Activated B cell treated with CpG ODN at 0.5 μM for 24 hours (primary cell): ENCODE measurements around the gene RXRG. TPM values are rescaled to one million over a fixed set of nuclear protein-coding genes. Genes with fewer than 3 reads are reported as not detected.
A peak's percentile ranks its signal among the peaks of the same experiment; 100 is the strongest.

Experiments used
- ATAC-seq: fragments of 200-7000 bp; cut with Tn5 transposase; one replicate; pipeline ENCODE4 v1.10.0; 2021; ENCODE audit warnings: low read depth, mild to moderate bottlenecking, moderate library complexity
- CTCF ChIA-PET: fragments of 350-600 bp; sonication (Branson Sonifier 250); formaldehyde crosslinking; loops from one replicate; lab custom pipeline; 2021; ENCODE audit warnings: antibody characterized with exemption; lab: Charles Lee
- POLR2A ChIA-PET: fragments of 350-600 bp; sonication (Branson Sonifier 250); formaldehyde crosslinking; loops from one replicate; lab custom pipeline; 2021; ENCODE audit warnings: antibody characterized with exemption; lab: Charles Lee
- DNase-seq: peaks from one replicate; pipeline ENCODE4 v3.0.0; 2022
- H3K27ac Mint-ChIP-seq: one replicate; pipeline ENCODE4 v1.8.0; 2020; ENCODE audit warnings: mixed read lengths
- H3K27me3 Mint-ChIP-seq: one replicate; pipeline ENCODE4 v1.8.0; 2021; ENCODE audit warnings: mixed read lengths
- H3K36me3 Mint-ChIP-seq: one replicate; pipeline ENCODE4 v1.8.0; 2021; ENCODE audit warnings: low read depth, mixed read lengths
- H3K4me1 Mint-ChIP-seq: one replicate; pipeline ENCODE4 v1.8.0; 2021; ENCODE audit warnings: mixed read lengths
- H3K4me3 Mint-ChIP-seq: one replicate; pipeline ENCODE4 v1.8.0; 2020; ENCODE audit warnings: mild to moderate bottlenecking, mixed read lengths
- H3K9me3 Mint-ChIP-seq: one replicate; pipeline ENCODE4 v1.8.0; 2020; ENCODE audit warnings: mixed read lengths
- intact Hi-C: fragments of 100-400 bp; cut with micrococcal nuclease; formaldehyde crosslinking; loops from one replicate; pipeline ENCODE4 v1.15.1; 2024
- total RNA-seq: library from RNA; stranded (reverse); gene quantifications from 2 replicates; pipeline ENCODE4 v1.2.3, GENCODE V29; 2022
- TF ChIP-seq, protein P1 (sequence below): fragments of 200-600 bp; IDR thresholded peaks from one replicate; pipeline ENCODE4 v1.8.0; 2022; ENCODE audit warnings: antibody characterized with exemption, mild to moderate bottlenecking

The RXRG gene
- total RNA-seq, 1 donor from 2014 or later = not detected

DNA sequence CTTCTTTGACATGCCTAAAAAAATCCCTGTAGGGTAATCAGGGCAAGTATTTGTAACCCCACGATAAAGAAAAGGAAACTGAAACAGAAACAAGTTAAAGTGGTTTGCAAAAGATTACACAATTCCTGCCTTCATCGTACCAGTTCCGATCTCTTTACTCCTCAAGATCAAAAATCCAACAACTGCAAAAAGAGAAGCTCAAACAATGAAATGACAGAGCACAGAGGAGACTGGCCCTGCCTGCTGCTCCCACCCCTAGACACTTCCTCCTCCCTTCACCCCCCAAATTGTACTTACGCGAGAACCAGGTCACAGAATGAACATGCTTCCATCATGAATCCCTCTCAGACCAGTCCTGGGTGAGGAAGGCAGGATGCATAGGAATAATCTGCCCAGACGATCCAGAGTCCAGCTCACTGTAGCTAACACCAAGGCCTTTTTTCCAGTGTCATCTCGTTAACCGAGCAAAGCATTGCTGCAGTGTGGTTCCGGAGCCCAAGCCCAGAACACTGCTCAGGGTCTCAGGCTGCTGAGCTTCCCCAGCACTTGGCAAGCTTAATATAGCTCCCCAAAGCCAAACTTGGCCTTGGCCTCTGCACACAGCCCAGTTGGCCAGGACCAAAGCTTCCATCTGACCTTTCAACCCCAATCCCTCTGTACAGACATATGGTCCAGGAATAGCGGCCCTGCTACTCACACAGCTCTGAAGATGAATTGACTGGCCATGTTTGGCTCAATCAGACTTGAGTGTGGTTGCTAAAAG, 20.3 kb downstream of the RXRG start:
- Mint-ChIP-seq H3K27me3 (peaks cover 20% of the 10 kb centered on the region), H3K9me3 (no peaks in the 10 kb centered on the region), H3K4me3 (peak overlapping the region; percentile 57), H3K4me1 (peaks cover 9% of the 10 kb centered on the region), H3K27ac (no peak overlapping the region), H3K36me3 (no peaks in the 10 kb centered on the region)
- ATAC-seq (no peak), DNase-seq (no peak)
- ChIA-PET CTCF (no interaction called here), POLR2A (no interaction called here)
- intact Hi-C loops = no loop called here
- TF ChIP-seq, protein P1, sequence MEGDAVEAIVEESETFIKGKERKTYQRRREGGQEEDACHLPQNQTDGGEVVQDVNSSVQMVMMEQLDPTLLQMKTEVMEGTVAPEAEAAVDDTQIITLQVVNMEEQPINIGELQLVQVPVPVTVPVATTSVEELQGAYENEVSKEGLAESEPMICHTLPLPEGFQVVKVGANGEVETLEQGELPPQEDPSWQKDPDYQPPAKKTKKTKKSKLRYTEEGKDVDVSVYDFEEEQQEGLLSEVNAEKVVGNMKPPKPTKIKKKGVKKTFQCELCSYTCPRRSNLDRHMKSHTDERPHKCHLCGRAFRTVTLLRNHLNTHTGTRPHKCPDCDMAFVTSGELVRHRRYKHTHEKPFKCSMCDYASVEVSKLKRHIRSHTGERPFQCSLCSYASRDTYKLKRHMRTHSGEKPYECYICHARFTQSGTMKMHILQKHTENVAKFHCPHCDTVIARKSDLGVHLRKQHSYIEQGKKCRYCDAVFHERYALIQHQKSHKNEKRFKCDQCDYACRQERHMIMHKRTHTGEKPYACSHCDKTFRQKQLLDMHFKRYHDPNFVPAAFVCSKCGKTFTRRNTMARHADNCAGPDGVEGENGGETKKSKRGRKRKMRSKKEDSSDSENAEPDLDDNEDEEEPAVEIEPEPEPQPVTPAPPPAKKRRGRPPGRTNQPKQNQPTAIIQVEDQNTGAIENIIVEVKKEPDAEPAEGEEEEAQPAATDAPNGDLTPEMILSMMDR = no peak

GRCh38 chr1:165423136-165423535, 21.8 kb downstream of the RXRG start:
- ChIA-PET CTCF (no interaction called here), POLR2A (no interaction called here)
- DNase-seq (no peak), ATAC-seq (no peak)
- Mint-ChIP-seq H3K27ac (no peak overlapping the region), H3K4me1 (peaks cover 9% of the 10 kb centered on the region), H3K36me3 (no peaks in the 10 kb centered on the region), H3K9me3 (no peaks in the 10 kb centered on the region), H3K27me3 (peaks cover 24% of the 10 kb centered on the region), H3K4me3 (no peak overlapping the region)
- TF ChIP-seq, protein P1 = no peak
- intact Hi-C loops = no loop called here

DNA sequence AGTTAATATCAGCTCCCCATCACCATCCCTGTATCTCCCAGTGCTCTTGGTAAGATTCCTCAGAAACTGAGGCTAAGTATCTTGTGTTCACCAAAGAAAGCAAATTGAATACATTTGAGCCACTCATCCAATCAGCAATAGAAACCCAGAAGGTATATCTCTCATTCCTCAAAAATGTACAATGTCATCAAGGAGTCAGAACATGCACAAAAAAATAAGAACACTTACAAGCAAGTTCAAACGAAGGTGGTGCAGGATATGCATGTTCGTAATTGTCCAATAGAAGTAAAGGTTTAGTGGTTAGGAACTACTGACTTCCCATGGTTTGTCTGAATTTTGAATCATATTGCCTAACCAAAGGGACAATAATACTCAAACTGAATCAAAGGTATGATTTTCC, 24.3 kb downstream of the RXRG start:
- Mint-ChIP-seq H3K27me3 (peaks cover 34% of the 10 kb centered on the region), H3K9me3 (no peaks in the 10 kb centered on the region), H3K36me3 (no peaks in the 10 kb centered on the region), H3K4me3 (no peak overlapping the region), H3K27ac (no peak overlapping the region), H3K4me1 (peaks cover 9% of the 10 kb centered on the region)
- TF ChIP-seq, protein P1 = no peak
- intact Hi-C loops = no loop called here
- ChIA-PET POLR2A (no interaction called here), CTCF (no interaction called here)
- DNase-seq (no peak), ATAC-seq (no peak)

- CTCF ChIA-PET = no interaction called here
These were observed 25.1 kb downstream of the RXRG start for GRCh38 chr1:165419839-165420238.

DNA sequence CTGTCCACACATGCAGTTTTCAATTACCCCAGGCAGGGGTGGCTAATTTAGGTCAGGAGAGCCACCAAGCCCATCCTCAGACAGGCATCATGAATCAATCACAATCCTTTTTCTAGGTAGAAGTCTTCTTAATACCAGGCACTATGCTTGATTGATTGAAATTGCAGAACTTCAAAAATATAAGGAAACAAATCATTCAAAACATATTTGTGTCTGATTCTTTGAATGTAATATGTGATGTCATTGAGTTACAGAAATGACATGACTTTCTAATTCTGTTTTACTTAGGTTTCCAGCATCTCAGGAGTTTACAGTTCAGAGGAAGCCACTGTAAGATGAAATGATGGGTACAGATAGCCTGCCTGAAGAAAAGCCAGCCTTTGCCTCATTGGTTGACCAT, 26.7 kb downstream of the RXRG start:
- Mint-ChIP-seq H3K36me3 (no peaks in the 10 kb centered on the region), H3K4me3 (no peak overlapping the region), H3K9me3 (no peaks in the 10 kb centered on the region), H3K27me3 (peaks cover 48% of the 10 kb centered on the region), H3K4me1 (no peaks in the 10 kb centered on the region), H3K27ac (no peak overlapping the region)
- CTCF ChIA-PET = interaction anchor here (0.6 kb wide), 1 partner anchor 51 kb away, joined by 3 read pairs; no protein-coding TSS in a partner anchor
- TF ChIP-seq, protein P1 = no peak
- POLR2A ChIA-PET = no interaction called here
- intact Hi-C loops = no loop called here
- no peak for DNase-seq
- ATAC-seq = no peak

More at GRCh38 chr1:165419839-165420238, 25.1 kb downstream of the RXRG start:
- Mint-ChIP-seq H3K9me3 (no peaks in the 10 kb centered on the region), H3K4me1 (peaks cover 9% of the 10 kb centered on the region), H3K36me3 (no peaks in the 10 kb centered on the region), H3K27ac (no peak overlapping the region), H3K4me3 (no peak overlapping the region), H3K27me3 (peaks cover 42% of the 10 kb centered on the region)
- DNase-seq (no peak), ATAC-seq (no peak)
- intact Hi-C loops = no loop called here
- TF ChIP-seq, protein P1 = no peak
- POLR2A ChIA-PET = no interaction called here
